Measurements from ENCODE around the gene PUS3. TPM values are rescaled to one million over a fixed set of nuclear protein-coding genes. Genes with fewer than 3 reads are reported as not detected.
A peak's percentile ranks its signal among the peaks of the same experiment; 100 is the strongest.
"Not testable (repeated sequence)": the region's sequence is repeated elsewhere in the genome, so short reads cannot be mapped to it uniquely, and the experiment has no call there.

PUS3 gene
- polyA plus RNA-seq, 3 donors = 15.5 to 19.9 (median 17.1) TPM

DNA sequence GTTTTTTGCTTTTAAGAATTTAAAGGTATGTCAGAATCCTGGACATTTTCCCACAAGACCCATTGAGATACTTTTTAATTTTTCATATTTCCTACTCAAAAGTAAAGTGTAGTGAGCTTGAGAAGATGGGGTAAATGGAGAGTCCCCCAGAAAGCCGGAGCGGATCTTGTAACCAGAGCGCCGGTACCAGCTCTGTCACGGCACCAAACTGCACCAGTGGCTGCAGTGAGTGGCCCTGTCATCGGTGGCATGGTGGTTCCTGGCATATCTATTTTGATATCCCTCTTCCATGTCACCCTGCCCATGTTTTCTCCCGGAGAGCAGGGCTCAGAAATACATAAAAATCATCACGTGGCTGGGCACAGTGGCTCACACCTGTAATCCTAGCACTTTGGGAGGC, 20.6 kb upstream of the PUS3 start:
- DNase-seq = no peak

DNA sequence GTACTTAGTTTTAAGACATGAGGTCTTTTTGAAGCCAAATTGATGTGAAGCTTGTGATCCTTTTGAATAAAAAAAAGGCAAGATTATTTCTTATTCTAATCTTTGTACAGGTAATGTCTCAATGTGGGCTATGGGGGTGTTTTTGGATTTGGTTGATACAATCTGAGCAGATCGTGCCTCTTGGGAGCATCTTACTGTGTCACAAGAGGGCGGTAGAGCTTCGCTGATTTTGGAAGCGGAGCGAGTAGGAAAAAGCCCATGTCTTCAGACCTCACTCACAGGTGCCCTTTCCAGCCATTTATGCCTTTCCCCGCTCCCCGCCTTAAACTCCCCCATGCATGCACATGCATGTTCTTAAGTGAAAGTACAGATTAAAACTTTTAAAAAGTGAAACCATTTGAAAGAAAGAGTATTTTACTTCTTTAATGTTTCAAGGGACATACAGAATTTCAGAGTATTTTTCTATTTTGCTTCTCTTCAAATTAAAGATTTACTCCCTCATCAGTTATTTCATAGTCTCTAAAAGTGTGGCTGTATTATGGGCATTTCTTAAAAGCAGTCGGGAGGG, 20.1 kb upstream of the PUS3 start:
- peak; percentile 79 for DNase-seq

DNA sequence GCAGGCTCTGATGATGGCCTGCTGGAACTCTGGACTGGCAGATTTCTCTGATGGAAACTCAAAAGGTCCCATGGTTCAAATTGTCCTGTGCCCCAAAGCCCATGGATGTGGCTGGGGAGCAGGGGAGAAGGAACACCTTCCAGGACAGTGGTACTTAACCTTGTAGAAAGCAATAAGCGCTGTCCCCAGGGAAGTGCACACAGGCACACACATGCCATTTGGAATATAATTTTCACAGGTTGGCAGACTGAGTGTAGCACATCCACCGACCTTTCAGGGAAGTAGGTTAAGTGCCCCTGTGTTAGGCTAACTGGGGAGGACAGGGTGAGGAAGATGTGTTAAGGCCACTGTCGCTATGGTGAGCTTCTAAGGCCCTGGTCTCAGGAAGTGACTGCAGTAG, 19.1 kb upstream of the PUS3 start:
- no peak for DNase-seq

DNA sequence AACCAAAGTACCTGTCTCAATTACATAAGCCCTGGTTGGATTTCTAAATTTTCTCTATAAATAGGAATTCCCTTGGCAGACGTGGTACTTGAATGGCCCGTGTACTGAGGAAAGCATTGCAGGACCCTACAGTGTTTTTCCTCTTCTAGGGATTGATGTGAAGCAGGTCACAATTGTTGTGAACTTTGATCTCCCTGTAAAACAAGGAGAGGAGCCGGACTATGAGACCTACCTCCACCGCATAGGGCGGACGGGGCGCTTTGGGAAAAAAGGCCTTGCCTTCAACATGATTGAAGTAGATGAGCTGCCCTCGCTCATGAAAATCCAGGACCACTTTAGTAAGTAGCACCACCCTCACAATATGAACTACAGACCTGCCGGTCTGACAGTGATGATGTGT, 18.0 kb upstream of the PUS3 start:
- no peak for DNase-seq

DNA sequence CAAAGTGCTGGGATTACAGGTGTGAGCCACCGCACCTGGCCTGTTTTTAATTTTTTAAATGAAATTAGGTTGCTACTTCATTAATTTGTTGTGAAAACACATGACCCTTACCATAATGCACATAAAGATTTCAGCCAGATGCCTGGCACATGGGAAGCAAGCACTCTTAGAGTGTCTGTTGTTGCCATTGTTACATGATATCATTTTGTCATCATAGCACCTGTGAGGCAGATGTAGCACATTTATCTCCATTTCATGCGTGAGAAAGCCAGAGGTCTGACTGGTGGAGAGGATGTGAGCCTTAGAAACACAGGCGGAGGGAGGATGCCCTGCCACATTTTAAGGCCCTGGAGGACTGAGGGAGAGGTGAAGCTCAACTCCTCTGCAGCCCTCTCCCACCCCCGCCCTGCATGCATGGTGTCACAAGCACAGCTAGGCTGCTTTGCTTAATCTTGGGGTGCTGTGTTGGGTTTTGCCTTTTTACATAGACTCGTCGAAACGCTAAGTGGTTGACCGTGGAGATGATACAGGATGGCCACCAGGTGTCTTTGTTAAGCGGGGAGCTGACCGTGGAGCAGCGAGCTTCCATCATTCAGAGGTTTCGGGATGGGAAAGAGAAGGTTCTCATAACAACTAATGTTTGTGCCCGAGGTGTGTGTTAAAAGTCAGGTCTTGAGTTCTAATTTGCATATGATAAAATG, 15.3 kb upstream of the PUS3 start:
- DNase-seq = no peak

DNA sequence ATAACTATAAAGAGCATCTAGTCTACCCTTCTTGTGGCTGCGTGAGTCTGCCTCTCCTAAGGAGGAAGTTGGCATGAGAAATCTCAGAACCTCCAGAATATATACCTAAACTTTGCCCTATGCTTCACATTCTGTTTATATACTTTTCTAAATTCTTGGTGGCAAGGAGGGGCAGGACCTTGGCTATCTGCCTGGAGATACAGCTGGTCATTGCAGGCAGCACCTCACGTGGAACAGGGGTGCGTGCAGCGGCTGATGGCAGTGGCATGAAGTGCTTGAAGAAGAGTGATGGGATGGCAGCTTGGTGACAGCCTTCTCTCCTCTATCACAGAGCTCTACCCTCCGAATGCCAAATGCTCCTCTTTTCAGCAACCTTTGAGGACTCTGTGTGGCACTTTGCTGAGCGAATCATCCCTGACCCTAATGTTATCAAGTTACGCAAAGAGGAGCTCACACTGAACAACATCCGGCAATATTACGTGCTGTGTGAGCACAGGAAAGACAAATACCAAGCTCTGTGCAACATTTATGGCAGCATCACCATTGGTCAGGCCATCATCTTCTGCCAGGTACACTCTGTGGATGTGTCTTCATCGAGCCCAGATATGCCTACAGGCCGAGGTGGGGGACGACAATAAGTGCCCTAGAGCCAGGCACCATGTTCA, 13.8 kb upstream of the PUS3 start:
- DNase-seq = peak; percentile 14

DNA sequence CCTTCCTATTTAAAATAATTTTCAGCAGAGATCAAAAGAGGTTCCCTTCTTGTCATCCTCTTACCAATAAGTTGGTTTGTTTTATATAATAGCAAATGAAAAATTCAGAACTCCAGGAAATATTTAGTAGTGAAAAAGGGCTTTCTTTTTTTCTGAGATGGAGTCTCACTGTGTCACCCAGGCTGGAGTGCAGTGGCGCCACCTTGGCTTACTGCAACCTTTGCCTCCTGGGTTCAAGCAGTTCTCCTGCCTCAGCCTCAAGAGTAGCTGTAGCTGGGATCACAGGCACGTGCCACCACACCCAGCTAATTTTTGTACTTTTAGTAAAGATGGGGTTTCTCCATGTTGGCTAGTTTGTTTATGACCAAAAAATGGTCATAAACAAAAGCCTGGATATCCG, 11.6 kb upstream of the PUS3 start:
- DNase-seq = not testable (repeated sequence)

DNA sequence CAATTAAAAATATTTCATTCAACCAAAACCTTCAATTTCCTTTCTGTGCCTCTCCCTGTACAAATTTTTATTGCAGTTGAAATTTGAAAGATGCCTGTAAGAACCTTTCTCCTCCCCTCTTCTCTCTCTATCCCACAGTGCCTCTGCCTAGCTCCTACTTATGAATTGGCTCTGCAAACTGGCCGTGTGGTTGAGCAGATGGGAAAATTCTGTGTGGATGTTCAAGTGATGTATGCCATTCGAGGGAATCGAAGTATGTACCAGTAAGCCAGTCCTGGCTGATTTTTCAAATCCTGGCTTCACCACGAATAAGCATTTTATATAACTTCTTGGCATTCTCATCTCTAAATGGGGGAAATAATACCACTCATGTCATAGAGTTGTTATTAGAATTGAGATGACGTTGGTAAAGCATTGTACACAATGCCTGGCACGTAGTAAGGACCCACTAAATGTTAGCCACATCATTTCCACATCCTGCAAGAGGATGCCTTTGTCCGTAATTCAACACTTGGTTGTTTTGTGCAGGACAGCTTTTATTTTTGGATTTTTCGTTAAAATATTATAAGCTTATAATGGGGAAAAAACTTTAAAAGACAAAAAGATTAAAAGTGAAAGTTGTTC, 7.3 kb upstream of the PUS3 start:
- no peak for DNase-seq

DNA sequence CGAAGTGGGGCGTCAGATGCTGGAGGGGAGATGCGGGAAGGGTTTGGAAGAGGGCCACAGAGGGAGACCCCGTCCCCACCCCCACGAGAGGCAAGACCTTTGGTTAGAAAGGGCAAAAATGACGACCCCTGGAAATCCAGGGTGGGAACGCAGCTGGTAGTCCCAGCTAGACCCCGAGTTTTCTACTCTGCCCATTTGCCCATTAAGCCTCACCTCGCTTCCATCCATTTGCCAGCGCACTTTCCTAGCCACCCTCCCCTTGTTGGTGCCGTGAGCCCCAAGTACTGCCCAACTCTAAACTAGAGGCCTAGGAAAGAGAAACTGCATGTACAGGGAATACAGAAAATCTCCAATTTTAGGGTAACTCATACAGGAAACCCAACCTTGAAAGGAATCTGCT, 1.7 kb upstream of the PUS3 start:
- DNase-seq = no peak

DNA sequence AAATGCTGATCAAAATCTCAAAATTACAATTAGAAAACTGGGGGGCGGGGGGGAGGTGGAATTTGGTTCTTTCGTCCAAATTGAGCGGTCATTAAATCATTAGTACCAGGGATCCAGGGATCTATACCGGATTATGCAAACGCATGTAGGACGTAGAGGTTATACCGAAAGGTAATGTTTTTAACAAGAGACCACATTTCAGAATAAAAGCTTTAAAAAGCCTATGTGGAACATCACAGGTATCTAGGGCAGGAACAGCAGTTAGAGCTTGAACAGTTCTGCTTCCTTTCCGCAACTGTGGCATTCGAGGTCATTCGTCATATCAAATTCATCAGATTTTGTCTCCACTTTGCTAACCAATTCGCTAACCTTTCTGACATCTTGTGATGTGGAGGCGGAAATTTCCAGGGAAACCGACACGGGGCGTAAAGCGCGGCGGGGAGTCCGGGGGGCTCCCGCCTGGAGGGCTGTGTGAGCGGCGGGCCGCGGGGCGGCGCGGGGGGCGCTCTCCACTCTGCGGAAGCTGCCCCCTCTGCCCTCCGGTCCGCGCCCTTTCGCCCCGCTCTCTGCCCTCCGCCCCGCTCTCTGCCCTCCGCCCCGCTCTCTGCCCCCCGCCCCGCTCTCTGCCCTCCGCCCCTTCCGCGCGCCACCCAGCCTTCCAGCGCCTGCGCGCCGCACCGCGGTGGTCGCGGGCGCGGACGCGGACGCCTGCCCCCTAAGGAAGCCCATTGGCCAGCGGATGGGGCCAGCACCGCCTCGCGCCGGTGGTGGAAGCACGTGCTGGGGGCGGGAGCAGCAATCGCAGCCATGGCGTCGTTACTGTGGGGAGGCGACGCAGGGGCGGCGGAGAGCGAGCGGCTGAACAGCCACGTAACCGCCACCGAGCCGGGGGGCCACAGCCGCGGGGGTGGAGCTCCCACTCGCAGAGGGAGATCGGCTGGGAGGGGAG, 979 bp upstream of the PUS3 start, which contains the start of gene DDX25:
Gene DDX25, plus strand, starts transcription at position 798 of the 949 bp plus-strand sequence. Its CDS starts 10 bp downstream, at position 808.
- DNase-seq = peak; percentile 51

DNA sequence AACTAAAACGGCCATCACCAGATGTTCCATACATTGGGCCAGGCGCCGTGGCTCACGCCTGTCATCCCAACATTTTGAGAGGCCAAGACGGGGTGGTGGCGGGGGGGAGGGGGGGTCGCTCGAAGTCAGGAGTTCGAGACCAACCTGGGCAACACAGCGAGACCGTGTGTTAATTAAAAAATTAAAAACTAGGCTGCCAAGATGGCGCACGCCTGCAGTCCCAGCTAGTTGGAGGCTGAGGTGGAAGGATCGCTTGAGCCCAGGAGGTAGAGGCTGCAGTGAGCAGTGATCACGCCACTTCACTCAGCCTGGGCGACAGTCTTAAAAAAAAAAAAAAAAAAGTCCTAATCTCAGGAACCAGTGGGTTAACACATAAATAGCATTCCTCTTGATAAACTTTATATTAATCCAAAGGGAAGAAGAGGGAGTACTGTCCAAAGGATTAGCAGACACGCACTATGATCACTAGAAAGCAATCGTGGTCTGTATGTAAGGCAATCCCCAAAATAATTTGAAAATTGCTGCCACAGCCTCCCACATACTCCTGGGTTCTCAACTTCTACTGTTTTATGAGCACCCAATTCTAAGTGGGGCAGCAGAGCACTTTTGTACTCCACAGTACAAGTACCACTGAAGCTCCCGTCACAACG, 604 bp downstream of the PUS3 start:
- peak; percentile 4 for DNase-seq

DNA sequence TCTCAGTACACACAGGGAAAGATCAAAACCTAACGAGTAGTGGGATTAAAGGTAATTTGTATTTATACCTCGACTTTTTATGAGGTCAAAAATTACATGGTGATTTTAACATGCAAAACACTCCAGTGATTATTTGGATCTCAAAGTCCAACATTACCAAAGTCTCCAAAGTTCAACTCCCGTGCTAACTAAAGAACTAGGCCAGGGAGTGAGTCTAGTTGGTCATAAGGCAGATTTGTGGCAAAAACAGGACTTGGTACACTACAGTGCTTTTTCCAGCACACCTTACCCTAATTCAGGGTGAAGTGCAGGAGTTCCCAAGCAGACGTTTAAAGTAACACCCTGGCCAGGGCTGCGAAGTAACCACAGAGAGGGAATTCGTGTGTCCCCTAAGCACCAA, 1.1 kb downstream of the PUS3 start:
- DNase-seq = no peak

DNA sequence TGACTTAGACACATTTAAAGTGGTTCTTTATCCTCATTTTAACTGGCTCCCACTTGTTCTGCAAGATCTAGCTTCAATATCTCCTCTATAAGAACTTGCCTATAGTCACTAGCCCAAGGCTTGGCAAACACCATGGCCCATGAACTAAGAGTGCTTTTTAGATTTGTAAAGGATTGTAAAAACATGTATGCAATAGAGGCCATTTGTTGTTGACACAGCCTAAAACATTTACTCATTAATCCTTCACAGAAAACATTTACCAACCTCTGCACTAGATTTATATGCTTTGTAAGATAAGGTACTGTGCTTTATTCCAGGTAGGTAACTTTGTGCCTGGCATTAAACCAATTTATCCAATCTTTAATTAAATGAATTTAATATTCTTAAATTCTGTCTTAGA, 10.0 kb downstream of the PUS3 start:
- no peak for DNase-seq

DNA sequence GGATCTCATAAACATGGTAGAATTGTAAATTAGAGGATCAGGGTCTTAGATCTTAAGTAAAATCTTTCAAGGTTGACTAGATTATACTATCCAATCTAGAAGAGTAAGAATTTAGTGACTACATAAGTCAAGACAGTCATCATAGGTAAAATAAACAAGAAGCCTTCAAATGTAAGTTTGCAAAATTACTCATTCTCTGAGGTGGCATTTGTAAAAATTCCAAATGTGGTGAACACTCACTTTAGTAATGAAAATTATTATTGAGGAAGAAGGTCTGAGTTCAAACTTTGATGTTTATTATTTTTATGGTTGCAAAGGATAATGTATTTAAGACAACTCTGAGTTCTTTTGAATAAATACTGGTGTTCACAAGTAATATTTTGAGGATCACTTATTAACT, 10.9 kb downstream of the PUS3 start:
- no peak for DNase-seq

DNA sequence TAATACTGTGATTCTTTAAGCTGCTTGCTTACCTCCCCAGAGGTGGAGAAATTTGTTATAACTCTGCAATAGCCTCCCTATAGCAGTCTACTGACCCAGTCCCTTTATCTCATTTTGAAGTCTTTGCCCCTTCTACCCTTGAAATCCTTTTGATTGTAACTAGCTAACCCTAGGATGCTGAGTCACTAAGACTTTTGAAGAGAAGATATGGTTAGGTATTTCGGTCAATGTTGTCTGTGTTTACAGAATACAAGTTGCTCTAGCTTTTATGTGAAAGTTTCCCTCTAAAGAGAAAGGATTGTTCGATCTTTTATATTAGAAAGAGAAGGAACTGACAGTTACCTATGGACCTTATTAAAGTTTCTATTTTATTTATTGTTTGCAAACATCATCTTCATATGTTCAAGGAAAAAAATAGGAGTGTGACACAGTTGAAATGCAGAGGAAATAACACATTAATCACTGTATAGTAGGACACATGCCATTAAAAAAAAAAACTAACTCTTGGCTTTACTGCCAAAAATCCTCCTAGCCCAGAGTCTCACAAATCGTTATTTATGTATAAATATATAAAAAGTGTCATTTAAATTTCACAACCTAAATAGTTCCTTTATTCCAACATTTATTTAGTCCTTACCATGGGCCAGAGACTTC, 12.4 kb downstream of the PUS3 start:
- DNase-seq = no peak

DNA sequence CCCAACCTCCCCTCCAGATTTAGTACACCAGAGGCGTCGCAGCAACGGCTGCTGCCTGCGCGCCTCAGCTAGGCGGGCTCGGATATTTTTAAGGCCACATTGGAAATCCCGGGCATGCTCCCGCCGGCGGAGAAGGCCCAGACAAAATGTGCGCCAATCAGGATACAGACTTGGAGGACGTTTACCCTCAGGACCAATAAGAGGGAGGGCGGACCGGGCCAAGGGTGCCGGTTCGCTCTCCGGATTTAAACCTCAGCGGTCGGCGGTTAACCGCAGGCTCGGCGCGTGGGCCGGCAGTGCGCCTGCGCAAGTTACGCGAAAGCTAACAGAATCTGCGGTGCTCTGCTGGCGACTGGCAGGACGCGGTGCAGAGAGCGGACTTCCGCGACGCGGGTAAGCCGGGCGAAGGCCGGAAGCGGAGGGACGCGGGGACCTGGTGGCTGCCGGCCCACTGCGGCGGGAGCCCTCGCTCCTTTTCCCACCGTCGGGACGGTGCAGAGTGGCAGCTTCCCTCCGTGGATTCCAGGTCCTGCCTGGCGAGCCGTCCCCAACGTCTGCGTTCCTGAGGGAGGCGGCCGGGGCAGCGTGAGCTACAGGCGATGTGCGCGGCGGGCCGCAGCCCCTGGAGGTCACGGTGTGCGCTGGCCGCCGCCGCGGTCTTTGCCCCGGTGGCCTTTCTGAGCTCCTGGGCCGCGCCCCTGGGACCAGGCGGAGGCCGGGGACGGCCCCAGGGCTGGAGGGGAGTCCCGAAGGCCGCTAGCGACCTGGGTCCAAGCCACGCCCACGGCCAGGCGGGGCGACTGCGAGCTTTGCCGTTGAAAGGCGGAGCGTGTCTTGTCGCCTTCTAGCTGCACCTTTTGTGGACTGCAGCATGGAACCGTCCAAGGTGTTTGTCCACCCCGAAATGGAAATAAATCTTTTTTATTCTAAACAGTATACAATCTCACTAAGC, 15.4 kb downstream of the PUS3 start, which contains the start of gene HYLS1:
Gene HYLS1, plus strand, starts transcription at position 296 of the 952 bp plus-strand sequence. CDS start 11,701 bp downstream, outside the sequence.
- peak; percentile 93 for DNase-seq

DNA sequence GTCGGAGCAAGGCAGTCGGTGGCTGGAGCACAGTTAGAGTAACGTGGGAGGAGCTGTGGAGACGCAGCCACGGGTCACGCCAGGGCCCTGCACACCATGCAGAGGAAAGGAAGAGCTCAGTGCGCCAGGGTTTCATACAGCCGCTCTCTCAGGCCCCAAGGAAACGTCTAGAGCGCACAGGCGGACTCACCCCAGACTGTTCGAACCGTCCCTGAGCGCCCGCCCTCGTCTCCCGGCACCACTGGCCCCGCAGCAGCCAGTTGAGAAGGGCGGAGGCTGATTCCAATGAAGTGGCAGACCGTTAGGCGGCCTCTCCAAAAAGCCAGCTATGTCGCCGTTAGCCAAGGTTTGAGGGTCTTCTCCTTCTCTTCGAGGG, 16.0 kb downstream of the PUS3 start:
- DNase-seq = peak; percentile 21

DNA sequence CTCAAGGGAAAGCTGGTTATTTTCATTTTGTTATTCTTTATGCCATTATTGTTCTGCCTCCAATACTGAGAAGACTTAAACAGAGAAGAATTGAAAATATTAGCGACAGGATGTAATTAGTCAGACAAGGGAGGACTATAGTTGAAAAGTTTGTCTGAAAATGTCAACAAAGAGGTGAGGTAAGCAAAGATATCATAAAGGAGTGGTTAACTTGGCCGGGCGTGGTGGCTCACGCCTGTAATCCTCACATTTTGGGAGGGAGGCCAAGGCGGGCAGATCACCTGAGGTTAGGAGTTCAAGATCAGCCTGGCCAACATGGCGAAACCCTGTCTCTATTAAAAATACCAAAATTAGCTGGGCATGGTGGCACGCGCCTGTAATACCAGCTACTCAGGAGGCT, 19.6 kb downstream of the PUS3 start:
- no peak for DNase-seq

DNA sequence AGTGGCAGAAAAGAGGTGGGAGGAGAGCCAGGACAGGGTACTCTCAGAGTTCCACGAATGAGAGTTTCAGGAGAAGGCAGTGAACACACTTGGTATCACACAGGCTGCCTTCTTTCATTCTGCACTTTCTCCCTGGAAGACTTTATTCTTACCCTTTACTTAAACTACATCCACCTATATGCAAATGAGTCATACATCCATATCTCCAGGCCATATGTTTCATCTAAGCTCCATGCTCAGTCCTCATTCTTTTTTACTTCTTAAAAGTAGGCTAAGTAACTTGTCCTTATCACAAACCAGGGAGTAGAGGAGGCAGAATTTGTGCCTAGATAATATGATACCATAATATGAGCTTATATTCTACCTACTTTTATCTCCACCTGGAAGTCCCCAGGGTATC, 21.7 kb downstream of the PUS3 start:
- no peak for DNase-seq
